ENCODE data around the gene RETSAT.
"Not testable (repeated sequence)": the region's sequence is repeated elsewhere in the genome, so short reads cannot be mapped to it uniquely, and the experiment has no call there.

The RETSAT gene

DNA sequence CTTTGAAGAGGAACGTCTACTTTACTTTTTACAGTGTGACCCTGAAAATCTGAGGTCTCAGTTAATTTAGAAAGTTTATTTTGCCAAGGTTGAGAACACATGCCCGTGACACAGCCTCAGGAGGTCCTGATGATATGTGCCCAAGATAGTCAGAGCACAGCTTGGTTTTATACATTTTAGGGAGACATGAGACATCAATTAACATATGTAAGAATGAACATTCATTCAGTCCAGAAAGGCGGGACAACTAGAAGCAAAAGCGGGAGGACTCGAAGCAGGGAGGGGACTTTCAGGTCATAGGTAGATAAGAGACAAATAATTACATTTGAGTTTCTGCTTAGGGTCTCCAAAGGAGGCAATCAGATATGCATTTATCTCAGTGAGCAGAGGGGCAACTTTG, 23.9 kb upstream of the RETSAT start:
- DNase-seq (ENCODE audit: low spot score), result no peak

DNA sequence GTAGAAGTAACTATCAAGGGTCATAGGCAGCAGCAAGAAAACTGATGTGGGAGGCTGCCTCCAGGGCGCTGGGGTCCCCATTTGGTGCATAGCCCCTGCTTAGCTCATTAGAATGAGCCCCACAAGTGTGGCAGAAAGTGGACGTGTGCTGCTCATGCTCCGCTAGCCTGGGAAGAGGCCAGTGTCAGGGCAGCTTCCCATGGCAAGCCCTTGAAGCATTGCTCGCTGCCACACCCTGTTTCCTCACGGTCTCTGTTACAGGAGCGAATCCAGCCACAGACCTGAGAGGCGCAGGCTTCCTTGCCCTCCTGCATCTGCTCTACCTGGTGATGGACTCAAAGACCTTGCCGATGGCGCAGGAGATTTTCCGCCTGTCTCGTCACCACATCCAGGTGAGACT, 22.8 kb upstream of the RETSAT start:
- DNase-seq (ENCODE audit: low spot score), result no peak

DNA sequence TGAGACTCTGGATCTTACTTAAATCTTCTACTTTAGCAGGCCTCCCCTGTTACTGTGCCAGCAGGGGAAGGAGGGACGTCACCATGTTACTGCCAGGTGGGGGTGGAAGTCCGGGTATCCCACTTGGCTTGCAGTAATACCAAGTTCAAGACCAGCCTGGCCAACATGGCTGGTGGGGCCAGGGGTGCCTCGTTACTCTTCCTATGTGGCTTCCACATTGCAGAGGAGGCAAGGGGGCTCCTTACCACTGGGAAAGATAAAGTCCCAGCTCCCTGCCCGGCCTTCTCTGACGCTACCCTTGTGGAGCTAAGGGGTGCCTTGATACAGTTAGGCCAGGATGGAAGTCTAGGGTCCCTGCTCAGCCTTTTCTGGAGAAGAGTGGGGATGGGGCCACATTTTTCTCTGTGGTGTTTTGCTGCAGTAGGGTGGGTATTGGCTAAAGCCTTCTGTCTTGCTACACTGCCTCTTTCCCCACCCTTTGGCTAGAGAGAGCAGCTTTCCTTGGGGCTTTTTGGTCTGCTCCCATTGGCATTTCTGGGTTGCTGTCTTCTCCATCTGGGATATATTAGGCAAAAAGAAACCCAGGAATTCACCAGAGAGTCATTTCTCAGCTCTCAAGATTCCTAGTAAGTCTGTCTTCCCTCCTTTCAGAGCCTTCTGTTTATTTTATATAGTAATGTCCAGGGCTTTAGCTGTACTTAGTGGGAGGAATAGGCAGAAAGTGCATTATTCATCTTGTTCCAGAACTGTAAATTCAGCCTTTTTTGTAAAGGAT, 22.1 kb upstream of the RETSAT start:
- no peak for DNase-seq (ENCODE audit: low spot score)

DNA sequence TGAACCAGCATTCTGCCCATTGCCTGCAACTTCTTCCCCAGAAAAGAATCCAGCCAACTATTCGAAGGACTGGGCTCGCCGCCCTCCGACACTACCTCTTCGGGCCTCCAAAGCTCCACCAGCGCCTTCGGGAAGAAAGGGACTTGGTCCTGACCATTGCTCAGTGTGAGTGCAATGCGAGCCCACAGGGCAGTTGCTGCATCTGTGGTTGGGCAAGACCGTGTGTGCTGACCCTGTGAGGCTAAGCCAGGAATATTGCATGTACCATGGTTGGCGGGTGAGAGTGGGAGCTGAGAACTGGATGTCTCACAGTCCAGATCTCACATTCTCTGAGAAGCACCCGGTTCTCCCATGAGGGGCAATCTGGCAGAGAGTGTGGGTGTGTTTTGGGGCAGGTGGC, 16.7 kb upstream of the RETSAT start:
- DNase-seq (ENCODE audit: low spot score), result no peak

DNA sequence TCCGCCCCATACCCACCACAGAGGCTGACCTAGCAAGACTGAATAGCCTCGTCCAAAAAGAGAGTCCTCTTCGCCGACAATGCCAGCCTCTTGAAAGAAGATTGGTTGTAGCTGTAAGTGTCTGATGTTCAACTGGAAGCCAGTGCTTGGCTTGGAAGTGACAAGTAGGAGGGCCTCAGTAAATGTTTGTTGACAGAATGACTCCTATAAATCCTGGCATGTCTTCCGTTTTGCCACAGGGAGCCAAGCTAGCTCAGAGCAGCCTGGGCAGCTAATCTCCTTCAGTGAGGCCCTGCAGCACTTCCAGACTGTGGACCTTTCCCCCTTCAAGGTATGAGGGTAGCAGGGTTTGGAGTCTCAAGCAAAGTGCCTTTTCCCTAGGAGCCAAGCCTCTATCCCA, 15.2 kb upstream of the RETSAT start:
- no peak for DNase-seq (ENCODE audit: low spot score)

DNA sequence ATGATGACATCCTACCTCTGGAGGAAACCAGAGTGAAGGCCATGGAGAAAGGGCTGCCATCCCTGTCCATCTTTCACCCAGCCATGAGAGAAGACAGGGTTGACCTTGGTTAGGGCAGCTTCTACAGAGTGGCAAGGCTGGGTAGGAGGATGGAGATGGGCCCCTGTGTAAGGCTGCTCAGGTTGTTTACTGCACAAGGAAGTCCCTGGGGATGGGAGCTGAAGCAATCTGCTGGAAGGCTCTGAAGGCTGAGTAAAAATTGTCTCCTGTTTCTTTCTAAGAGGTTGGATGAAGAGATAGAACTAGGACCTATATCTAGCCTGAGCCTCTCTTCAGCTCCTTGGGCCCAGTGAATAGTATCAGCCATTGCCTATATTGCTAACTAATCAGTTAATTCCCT, 14.6 kb upstream of the RETSAT start:
- DNase-seq (ENCODE audit: low spot score), result no peak

DNA sequence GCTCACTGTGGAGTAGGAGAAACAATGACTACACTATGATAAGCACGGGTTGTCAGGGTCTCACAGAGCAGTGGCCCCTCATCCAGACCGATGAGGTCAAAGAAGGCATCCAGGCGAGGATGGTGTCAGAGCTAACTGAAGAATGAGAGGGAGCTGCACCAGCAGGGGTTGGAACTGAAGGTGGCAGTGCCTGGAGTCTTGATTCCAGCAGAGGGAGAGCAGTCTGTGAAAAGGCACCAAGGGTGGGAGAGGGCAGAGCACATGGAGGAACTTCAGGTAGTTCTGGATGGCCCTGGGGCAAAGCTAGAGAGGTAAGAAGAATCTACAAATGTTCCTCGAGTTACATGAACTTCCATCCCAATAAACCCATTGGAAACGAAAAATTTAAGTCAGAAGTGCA, 12.9 kb upstream of the RETSAT start:
- no peak for DNase-seq (ENCODE audit: low spot score)

DNA sequence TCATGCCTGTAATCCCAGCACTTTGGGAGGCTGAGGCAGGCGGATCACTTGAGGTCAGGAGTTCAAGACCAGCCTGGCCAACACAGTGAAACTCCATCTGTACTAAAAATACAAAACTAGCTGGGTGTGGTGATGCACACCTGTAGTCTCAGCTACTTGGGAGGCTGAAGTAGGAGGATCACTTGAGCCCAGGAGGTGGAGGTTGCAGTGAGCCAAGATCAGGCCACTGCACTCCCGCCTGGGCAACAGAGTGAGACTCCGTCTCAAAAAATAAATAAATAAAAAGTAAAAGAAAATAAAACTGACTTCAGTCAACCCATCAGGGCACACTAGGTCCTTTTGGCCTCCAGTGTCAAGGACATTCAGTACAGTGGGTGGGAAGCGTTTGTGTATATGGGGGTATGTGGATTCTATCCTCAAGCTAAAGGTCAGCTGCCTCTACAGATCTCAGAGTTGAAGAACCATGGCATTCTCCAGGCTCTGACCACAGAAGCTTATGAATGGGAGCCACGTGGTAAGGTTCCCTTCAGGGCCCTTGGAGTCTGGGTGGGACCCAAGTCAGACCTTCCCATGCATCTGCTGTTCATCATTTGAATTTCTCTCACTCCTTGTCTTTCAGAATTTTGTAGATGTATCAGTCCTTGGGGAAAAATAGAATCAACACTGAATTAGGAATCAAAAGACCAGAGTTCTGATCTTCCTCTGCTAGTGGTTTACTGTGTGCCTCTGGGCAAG, 8.5 kb upstream of the RETSAT start:
- DNase-seq (ENCODE audit: low spot score), result not testable (repeated sequence)

DNA sequence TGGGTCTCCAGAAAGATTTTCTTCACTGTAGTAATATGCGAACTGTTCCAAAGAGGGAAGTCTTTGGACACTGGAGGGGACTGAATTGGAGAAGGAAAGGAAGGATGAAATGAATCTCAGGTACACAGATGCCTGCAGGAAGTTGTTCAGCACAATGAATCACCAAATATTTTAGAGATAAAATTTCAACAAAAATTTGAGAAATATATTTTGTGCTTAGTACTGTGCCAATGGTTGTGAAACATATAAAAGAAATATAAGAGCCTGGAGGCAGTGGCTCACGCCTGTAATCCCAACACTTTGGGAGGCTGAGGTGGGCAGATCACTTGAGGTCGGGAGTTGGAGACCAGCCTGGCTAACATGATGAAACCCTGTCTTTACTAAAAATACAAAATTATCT, 3.4 kb upstream of the RETSAT start:
- no peak for DNase-seq (ENCODE audit: low spot score)

DNA sequence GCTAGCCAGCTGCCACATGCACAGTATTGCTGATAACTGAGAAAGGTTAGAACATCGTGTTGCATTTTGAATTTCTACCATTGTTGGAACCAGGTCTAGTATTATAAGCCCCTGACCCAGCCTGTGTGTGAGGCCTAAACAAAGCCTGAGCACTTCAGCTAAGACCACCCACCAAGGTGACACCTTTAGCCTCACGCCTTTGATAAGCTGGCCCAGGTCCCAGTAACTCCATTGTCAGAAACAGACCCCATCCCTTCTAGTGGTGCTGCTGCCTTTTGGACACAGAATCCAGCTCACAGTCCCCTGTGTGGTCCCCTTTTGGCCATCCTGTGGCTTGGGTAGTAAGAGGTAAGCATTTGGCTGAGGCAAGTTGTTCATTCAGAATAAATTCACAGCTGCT, 1.9 kb upstream of the RETSAT start:
- no peak for DNase-seq (ENCODE audit: low spot score)

DNA sequence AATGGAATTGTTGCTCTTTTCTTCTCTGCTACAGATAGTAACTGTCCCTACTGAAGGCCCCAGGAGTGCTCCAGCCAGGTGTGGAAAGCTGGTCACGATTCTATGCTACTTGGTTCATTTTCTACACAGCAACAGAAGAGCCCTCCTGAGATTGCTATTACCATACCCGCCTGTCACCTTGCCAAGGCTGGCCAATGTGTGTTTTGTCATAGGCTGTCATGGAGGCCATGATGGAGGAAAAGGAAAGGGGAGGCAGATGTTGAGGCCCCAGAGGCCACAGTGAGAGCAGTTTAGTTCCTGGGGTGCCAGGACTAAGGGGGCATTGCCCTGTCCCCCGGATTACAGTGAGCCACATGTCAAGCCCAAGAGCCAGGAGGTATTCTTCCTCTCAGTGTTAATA, 1.2 kb upstream of the RETSAT start:
- DNase-seq (ENCODE audit: low spot score), result no peak

DNA sequence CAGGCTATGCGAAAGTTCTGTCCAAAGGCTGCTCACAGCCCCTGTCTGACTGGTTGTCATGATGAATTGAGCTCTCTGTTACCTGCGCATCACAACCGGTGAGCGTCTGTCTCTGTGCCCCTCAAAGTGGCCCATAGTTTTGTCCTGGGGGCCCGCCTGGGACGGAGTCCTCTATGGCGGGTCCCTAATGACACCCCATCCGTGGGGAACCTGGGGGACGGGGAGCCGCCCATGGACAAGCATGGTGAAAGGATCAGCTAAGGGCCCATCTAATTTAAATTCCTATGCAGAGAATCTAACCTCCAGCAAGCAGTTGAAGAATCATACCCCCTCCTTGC, 714 bp upstream of the RETSAT start:
- peak; percentile 25 for DNase-seq (ENCODE audit: low spot score)

DNA sequence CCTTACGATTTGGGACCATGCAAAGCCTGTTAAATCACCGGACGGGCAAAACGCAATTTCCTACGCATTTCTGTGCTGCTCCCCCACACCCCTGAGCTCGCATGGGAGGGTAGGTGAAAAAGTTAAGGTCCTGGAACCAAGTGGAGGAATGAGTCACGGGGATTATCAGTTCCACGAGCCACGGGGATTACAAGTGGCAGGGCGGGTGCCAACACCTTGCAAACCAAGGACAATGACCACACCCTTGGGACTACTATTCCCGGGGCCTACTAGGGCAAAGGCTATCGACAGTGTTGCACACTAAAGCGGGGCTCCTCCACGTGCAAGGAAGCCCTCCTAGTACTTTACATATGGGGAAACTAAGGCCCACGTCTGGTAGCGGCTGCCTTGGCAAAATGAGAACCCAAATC, 447 bp downstream of the RETSAT start:
- DNase-seq (ENCODE audit: low spot score), result peak; percentile 47

DNA sequence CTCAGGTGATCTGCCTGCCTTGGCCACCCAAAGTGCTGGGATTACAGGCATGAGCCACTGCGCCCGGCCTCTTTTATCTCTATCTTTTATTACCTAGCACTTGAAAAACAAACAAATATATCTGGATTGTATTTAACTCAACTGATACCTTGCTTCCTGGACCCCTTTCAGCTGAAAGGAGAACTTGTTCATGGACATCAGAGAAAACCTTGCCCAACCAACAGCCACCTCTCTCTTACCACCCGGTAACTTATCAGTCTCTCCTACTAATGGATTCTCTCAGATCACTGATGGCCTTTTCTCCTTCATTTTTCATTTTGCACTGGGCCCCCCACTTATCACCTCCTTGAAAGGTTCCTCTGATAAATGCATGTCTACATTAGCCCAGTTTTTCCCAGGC, 6.7 kb downstream of the RETSAT start:
- DNase-seq (ENCODE audit: low spot score), result no peak

DNA sequence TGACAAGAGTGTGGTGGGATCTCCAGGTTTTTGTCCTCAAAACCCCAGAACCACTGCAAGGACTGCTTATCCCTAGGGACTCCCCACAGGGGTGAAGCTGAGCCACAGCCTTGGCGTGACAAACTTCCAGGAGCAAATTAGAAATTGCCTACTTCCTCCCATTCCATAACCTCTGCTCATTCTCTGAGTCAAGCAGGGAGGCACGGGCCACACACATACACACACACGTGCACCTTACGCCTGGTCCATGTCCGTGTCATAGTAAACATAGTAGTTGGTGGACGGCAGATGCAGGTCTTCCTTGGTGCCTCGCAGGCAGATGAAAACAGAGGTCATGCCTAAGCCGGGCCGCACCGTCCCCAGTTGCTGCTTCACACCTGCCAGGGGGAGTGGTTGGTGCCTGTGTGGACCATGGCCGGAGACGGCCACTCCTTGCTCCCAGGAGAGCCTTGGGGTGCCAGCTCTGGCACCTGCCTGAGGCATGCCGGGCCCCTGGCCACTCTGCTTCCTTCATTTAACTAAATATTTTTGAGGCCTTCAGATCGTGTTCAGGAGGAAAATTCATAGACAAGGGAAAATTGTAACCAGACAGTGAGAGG, 9.9 kb downstream of the RETSAT start:
- no peak for DNase-seq (ENCODE audit: low spot score)

DNA sequence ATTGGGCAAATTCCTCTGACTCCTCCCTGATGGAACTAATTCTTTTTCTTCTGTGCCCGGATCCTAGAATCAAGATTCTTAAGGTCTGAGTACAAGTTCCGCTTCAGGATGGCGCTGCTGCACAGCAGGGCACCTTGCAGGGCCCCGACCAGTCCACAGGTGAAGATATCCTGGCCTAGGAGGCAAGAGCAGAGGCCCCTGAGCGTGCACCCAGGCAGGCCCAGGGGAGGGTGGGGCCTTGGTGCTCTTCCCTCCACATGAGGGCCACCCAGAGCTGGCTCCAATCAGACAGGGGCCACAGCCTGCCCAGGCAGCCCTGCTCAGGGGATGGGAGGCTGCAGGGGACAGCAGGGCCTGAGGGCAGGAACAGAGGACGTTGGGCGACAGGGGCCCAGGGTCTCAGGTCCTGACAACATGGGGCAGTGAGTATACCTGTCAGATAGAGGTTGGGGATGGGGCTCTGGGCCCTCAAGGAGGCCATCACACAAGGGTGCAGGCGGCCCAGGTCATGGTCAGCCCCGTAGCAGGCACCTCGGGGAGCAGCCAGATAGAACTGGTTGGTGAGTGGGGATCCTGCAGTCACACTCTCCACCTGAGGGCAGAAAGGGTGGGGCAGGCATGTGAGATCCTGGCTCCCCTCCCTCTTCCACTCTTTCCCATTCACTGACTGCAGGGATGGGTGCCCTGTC, 11.0 kb downstream of the RETSAT start:
- DNase-seq (ENCODE audit: low spot score), result not testable (repeated sequence)

DNA sequence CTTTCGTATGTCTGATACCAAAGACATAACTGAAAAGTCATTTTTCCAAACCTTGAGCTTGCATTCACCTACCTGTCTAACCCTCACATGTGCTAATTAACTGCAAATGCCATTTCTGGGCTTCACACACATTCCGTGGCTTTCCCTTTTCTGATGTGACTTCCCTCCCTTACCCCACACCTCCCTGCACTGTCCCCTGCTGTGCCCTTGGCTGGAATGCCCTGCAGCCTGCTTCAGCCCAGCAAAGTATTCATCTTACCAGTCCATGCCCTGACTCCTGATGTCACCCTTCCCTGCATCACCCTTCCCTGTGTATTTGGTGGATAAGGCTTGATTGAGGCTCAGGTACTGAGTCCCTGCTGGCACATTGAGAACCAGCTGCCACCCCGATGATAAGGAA, 12.2 kb downstream of the RETSAT start:
- DNase-seq (ENCODE audit: low spot score), result no peak

DNA sequence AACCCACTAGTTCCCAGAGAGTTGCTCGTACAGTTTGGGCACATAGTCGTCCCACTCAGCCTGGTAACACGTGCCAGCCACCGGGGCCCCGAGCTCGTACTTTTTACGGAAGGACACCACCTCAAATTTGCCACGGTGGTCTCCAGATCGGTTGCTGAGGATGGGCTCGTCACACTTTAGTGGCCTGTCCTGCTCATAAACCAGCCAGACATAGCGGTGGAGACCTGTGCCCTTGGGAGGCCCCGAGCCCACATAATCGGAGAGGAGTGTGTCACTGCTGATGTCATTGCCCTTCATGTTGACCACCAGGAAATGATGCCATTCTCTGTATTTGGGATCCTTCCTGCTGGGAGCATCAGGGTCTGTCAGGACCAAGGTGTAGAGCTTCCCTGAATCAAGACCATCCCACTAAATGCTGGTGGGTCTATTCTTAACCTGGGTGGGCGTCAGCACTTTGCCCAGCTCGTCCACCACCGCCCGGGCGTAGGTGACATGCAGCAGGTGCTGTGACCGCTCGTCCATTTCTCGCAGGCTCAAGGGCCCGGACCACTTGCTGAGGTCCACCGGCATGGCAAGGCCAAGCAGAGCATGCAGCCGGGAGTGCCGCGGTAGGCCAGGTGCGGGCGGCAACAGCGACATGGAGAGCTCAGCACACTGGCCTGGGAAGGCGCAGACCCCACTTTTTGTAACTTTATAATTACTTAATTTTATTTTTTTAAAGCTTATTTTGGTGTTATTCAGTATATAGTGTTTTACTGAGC, 12.9 kb downstream of the RETSAT start:
- no peak for DNase-seq (ENCODE audit: low spot score)

DNA sequence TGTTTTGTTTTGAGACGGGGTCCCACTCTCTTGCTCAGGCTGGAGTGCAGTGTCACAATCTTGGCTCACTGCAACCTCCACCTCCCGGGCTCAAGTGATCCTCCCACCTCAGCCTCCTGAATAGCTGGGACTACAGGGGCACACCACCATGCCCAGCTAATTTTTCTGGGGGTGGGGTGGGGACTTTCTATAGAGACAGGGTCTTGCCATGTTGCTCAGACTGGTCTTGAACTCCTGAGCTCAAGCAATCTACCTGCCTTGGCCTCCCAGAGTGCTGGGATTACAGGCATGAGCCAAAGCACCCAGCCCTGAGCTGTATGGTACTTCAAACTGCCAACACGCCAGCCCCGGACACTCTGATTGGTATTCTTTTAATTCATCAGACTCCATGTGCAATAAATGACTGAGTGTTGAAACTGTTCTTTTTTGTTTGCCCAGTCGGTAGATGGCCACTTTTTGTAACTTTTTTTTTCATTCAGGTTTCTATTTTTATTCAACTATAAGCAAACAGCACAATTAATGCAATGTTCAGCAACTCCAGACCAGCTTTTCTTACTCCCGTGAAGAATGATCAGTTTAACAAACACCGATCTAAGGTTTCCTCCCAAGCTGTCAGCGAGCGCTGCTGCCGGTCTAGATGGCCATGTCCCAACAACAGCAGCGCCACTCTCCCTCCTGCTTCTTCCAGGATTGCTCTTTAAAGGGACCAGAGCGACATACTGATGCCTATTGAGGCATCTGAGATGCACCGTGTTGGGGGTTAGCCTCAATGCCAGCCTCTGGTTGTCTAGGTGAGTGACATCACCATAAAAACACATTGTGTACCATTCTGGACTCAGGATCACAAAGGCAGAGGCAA, 14.1 kb downstream of the RETSAT start:
- DNase-seq (ENCODE audit: low spot score), result no peak

DNA sequence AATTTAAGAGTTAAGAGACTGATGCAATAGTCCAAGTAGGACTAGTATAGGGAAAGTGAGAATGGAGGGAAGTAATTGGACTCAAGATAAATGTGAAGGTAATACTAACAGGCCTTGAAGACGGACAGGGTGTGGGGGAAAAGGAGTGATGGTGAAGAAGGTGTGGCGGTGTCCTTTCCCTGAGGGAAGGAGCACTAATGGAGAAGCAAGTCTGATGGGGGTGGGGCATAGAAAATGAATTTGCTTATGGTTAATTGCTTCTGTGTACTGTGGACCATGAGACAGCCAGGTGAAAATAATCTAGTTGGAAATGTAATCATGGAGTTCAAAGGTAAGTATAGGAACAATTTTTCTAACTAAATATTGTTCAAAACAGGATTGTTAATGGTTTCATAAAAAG, 19.4 kb downstream of the RETSAT start:
- no peak for DNase-seq (ENCODE audit: low spot score)

DNA sequence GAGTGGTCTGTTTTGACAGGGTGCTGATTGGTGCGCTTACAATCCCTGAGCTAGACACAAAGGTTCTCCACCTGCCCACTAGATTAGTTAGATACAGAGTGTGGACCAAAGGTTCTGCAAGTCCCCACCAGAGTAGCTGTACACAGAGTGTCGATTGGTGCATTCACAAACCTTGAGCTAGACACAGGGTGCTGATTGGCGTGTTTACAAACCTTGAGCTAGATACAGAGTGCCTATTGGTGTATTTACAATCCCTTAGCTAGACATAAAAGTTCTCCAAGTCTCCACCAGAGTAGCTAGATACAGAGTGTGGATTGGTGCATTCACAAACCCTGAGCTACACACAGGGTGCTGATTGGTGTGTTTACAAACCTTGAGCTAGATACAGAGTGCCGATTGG, 20.5 kb downstream of the RETSAT start:
- not testable (repeated sequence) for DNase-seq (ENCODE audit: low spot score)

All from hepatic stellate cell (primary cell).